H1 (cell line): ENCODE measurements around the gene CUX1.

Experiments used
- KDM1A ChIP-seq: fragments of 200-600, 300-600 bp; sonication (generic); IDR thresholded peaks from 2 replicates; pipeline ENCODE4 v1.7.1; 2016; ENCODE audit warnings: mild to moderate bottlenecking, low read length, borderline replicate concordance
- TAF1 ChIP-seq: IDR thresholded peaks from 2 replicates; pipeline ENCODE4 v1.6.1; 2011; ENCODE audit warnings: mild to moderate bottlenecking, low read depth, low read length
- TF ChIP-seq, protein P1 (sequence below), 3 experiments: IDR thresholded peaks; 1 replicate in 2 of 3; 2 replicates in 1 of 3; pipeline versions ENCODE4 v1.5.1 to v1.6.1; 2011; ENCODE audit warnings: low read length in 3 of 3, mild to moderate bottlenecking in 3 of 3, inconsistent platforms in 2 of 3, low read depth in 1 of 3, moderate library complexity in 1 of 3; ENCODE audit not compliant: insufficient read depth in 1 of 3; ENCODE audit errors: control extremely low read depth in 1 of 3

DNA sequence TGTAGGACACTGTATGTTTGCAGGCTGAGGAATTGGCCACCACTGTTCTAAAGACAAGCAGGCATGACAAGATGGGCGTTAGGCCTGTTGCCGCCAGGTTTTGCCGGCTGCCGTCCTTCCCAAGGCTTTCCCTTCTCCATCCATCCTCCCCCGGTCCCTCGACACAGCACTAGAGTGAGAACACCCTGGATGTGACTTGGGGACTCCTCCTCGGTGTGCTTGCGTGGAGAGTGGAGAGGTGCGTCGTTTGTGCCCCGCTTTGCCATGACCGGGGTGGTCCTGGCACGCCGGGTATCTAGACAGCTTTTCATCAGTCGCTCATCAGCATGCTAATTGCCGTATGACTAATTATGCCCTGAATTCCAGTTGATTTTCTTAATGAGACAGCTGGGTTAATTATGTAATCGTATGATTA is 262.6 kb downstream of the CUX1 start:
- TF ChIP-seq KDM1A (no peak), TAF1 (no peak)
- TF ChIP-seq, protein P1, sequence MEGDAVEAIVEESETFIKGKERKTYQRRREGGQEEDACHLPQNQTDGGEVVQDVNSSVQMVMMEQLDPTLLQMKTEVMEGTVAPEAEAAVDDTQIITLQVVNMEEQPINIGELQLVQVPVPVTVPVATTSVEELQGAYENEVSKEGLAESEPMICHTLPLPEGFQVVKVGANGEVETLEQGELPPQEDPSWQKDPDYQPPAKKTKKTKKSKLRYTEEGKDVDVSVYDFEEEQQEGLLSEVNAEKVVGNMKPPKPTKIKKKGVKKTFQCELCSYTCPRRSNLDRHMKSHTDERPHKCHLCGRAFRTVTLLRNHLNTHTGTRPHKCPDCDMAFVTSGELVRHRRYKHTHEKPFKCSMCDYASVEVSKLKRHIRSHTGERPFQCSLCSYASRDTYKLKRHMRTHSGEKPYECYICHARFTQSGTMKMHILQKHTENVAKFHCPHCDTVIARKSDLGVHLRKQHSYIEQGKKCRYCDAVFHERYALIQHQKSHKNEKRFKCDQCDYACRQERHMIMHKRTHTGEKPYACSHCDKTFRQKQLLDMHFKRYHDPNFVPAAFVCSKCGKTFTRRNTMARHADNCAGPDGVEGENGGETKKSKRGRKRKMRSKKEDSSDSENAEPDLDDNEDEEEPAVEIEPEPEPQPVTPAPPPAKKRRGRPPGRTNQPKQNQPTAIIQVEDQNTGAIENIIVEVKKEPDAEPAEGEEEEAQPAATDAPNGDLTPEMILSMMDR (IDR thresholded peaks at IDR 0.05; ENCODE audit: control extremely low read depth in 1 of 3, insufficient read depth in 1 of 3, low read depth in 1 of 3, low read length in 3 of 3) = no peak
